ENCODE data around the gene MAGI3.

The MAGI3 gene

GRCh38 chr1:113423826-113424225, 33.5 kb downstream of the MAGI3 start:
- no peak for TF ChIP-seq CTCF (IDR thresholded peaks at IDR 0.05; ENCODE audit: control extremely low read depth, extremely low read depth, low read depth, missing control alignments)
- ChIA-PET POLR2A (no interaction called here), CTCF (no interaction called here)
- DNase-seq (ENCODE audit: extremely low spot score): no peak

DNA sequence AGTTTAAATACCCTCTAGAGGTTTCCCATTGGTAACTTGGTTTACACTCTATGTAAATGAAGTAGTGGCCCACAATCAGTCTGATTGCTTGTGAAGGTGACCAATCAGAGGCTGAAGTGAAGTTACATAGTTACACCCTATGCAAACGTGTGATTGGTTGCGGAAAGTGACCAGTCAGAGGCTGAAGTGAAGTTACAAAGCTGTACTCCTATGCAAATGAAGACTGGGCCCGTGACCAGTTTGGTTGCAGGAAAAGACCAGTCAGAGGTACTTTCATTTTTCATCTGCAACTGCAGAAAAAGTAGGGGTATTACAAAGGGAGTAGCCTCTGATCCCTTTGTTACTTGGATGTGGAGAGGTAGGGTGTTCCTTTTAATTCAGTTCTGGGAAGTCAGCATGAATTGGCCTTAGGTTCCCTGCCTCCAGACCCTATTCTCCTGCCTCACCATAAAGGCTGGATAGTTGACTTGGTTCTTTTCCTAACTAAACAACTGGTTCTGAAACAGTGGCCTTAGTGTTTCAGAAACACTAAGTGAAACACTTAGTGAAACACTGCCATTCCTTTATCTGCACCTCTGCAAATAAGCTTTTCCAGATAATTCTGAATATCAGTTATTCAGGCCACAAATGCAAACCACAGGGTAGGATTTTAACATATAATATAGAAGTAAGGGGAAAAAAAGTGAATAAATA, 39.3 kb downstream of the MAGI3 start:
- DNase-seq (ENCODE audit: extremely low spot score): no peak
- ChIA-PET CTCF (no interaction called here), POLR2A (no interaction called here)
- no peak for TF ChIP-seq CTCF (IDR thresholded peaks at IDR 0.05; ENCODE audit: control extremely low read depth, extremely low read depth, low read depth, missing control alignments)

DNA sequence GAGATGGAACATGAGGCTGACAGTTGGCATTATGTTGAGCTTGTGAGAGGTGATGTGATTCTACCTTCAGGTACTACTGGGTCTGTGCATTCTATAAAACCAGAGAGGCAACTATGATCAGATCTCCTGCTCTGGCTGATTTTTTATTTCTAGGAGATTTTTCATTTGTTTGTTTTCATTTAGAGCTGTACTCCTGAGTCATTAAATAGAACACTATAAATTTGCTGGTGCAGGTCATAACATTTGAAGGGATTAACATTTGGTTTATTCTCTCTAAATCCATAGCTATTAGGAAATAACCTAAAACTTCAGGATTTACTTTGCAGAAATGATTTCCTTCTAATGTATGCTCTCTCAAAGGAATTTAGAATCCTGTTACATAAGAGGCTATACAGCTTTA, 42.9 kb downstream of the MAGI3 start:
- ChIA-PET POLR2A (no interaction called here), CTCF (interaction anchor here (1.3 to 1.4 kb wide), 2 partner anchors 10 to 12 kb away, joined by 4 to 6 read pairs; no protein-coding TSS in a partner anchor)
- no peak for DNase-seq (ENCODE audit: extremely low spot score)
- TF ChIP-seq CTCF (IDR thresholded peaks at IDR 0.05; ENCODE audit: control extremely low read depth, extremely low read depth, low read depth, missing control alignments): no peak

GRCh38 chr1:113434081-113434873, 44.0 kb downstream of the MAGI3 start:
- DNase-seq (ENCODE audit: extremely low spot score): no peak
- TF ChIP-seq CTCF (IDR thresholded peaks at IDR 0.05; ENCODE audit: control extremely low read depth, extremely low read depth, low read depth, missing control alignments): no peak
- POLR2A ChIA-PET: no interaction called here
- CTCF ChIA-PET: interaction anchor here (1.3 to 1.4 kb wide), 2 partner anchors 9 to 10 kb away, joined by 4 to 6 read pairs; no protein-coding TSS in a partner anchor

- no peak for DNase-seq (ENCODE audit: extremely low spot score)
- CTCF ChIA-PET: no interaction called here
- POLR2A ChIA-PET: no interaction called here
- no peak for TF ChIP-seq CTCF (IDR thresholded peaks at IDR 0.05; ENCODE audit: control extremely low read depth, extremely low read depth, low read depth, missing control alignments)
Observed at GRCh38 chr1:113434874-113435175, 44.5 kb downstream of the MAGI3 start.

- ChIA-PET CTCF (no interaction called here), POLR2A (no interaction called here)
- DNase-seq (ENCODE audit: extremely low spot score): no peak
- no peak for TF ChIP-seq CTCF (IDR thresholded peaks at IDR 0.05; ENCODE audit: control extremely low read depth, extremely low read depth, low read depth, missing control alignments)
Observed at GRCh38 chr1:113437554-113438341, 47.4 kb downstream of the MAGI3 start.

All from GM10248 (cell line).